ENCODE measurements around the gene NHLH2.

The NHLH2 gene

GRCh38 chr1:115840605-115841460 lies at the start of gene NHLH2:
Gene NHLH2, minus strand, starts transcription at chr1:115841126. Its CDS starts 2,754 bp downstream, at chr1:115838372.
- no peak within 1 kb of the TSS for H3K27ac ChIP-seq (ENCODE audit: low read depth, low read length)
- H3K36me3 ChIP-seq (ENCODE audit: control insufficient read depth, insufficient read depth, low read length) = no peaks in the 10 kb centered on the region
- no peaks in the 10 kb centered on the region for H3K9me3 ChIP-seq (ENCODE audit: control insufficient read depth, insufficient read depth, low read length)
- H3K9ac ChIP-seq (ENCODE audit: low read depth, low read length) = no peak within 1 kb of the TSS
- H3K27me3 ChIP-seq (ENCODE audit: control insufficient read depth, insufficient read depth, low read length) = peaks cover 57% of the 10 kb centered on the region
- peaks cover 14% of the 10 kb centered on the region; the same call in 1 of the 2 replicates for H3K4me1 ChIP-seq (ENCODE audit: control insufficient read depth, insufficient read depth, low read length)
- H3K4me3 ChIP-seq (ENCODE audit: low read depth, low read length) = peak within 1 kb of the TSS; percentile 81

GRCh38 chr1:115890580-115890979 lies 49.7 kb upstream of the NHLH2 start:
- Histone ChIP-seq H3K4me1 (ENCODE audit: control insufficient read depth, insufficient read depth, low read length) (no peaks in the 10 kb centered on the region), H3K9ac (ENCODE audit: low read depth, low read length) (no peak overlapping the region), H3K9me3 (ENCODE audit: control insufficient read depth, insufficient read depth, low read length) (no peaks in the 10 kb centered on the region), H3K36me3 (ENCODE audit: control insufficient read depth, insufficient read depth, low read length) (no peaks in the 10 kb centered on the region), H3K4me3 (ENCODE audit: low read depth, low read length) (no peak overlapping the region), H3K27me3 (ENCODE audit: control insufficient read depth, insufficient read depth, low read length) (no peaks in the 10 kb centered on the region), H3K27ac (ENCODE audit: low read depth, low read length) (no peak overlapping the region)

GRCh38 chr1:115888976-115889375 lies 48.0 kb upstream of the NHLH2 start:
- Histone ChIP-seq H3K27ac (ENCODE audit: low read depth, low read length) (no peak overlapping the region), H3K9me3 (ENCODE audit: control insufficient read depth, insufficient read depth, low read length) (no peaks in the 10 kb centered on the region), H3K27me3 (ENCODE audit: control insufficient read depth, insufficient read depth, low read length) (no peaks in the 10 kb centered on the region), H3K9ac (ENCODE audit: low read depth, low read length) (no peak overlapping the region), H3K4me3 (ENCODE audit: low read depth, low read length) (no peak overlapping the region), H3K36me3 (ENCODE audit: control insufficient read depth, insufficient read depth, low read length) (no peaks in the 10 kb centered on the region), H3K4me1 (ENCODE audit: control insufficient read depth, insufficient read depth, low read length) (no peaks in the 10 kb centered on the region)

DNA sequence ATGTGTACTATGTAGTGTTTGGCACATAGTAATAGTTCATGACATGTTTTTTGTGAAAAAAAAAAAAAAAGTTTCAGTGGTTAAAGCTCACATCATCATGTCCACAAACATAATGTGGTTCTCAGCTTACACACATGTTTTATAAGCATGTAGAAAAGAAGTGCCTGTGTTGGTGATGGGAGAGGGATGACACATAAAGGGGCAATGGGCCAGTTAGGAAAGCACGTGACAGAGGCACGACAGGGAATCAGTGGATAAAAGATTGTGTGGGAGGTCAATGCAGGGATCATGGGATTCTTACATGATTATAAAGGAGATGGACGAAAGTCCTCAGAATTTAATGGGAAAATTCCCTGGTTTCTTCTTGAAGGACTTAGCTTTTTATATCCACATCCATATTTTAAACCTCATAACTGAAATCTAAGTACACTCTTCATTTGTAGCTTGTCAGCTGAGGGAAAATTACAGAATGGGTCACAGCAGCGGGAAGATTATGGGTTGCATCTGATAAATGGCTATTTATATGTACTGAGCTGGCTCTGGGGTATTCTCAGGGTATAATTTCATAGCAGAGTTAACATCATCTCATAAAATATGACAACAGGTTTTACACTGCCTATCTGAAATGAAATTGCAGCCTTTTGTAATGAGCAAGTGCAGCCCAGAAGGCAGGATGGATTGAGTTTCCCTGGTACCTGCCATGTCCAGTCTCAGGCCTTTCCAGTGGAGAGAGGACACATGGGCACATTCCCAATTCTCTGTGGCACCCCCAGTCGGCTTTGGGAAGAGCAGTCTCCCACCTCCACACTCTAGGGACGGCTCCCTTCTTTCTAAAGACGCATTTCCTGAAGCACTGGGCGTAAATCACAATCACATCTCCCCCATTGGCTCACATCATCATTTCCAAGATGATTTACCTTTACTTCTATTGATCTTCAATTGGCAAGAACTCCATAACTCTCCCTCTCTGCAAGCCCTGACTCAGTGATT lies 42.3 kb upstream of the NHLH2 start:
- H3K9ac ChIP-seq (ENCODE audit: low read depth, low read length) = no peak overlapping the region
- H3K27me3 ChIP-seq (ENCODE audit: control insufficient read depth, insufficient read depth, low read length) = no peaks in the 10 kb centered on the region
- H3K36me3 ChIP-seq (ENCODE audit: control insufficient read depth, insufficient read depth, low read length) = no peaks in the 10 kb centered on the region
- H3K4me3 ChIP-seq (ENCODE audit: low read depth, low read length) = no peak overlapping the region
- H3K27ac ChIP-seq (ENCODE audit: low read depth, low read length) = no peak overlapping the region
- no peaks in the 10 kb centered on the region for H3K9me3 ChIP-seq (ENCODE audit: control insufficient read depth, insufficient read depth, low read length)
- peaks cover 2% of the 10 kb centered on the region; the same call in 1 of the 2 replicates for H3K4me1 ChIP-seq (ENCODE audit: control insufficient read depth, insufficient read depth, low read length)

GRCh38 chr1:115880981-115881672 lies 40.2 kb upstream of the NHLH2 start:
- Histone ChIP-seq H3K27ac (ENCODE audit: low read depth, low read length) (no peak overlapping the region), H3K27me3 (ENCODE audit: control insufficient read depth, insufficient read depth, low read length) (no peaks in the 10 kb centered on the region), H3K4me3 (ENCODE audit: low read depth, low read length) (no peak overlapping the region), H3K4me1 (ENCODE audit: control insufficient read depth, insufficient read depth, low read length) (peaks cover 6% of the 10 kb centered on the region; the same call in 1 of the 2 replicates), H3K36me3 (ENCODE audit: control insufficient read depth, insufficient read depth, low read length) (no peaks in the 10 kb centered on the region), H3K9me3 (ENCODE audit: control insufficient read depth, insufficient read depth, low read length) (no peaks in the 10 kb centered on the region), H3K9ac (ENCODE audit: low read depth, low read length) (no peak overlapping the region)

DNA sequence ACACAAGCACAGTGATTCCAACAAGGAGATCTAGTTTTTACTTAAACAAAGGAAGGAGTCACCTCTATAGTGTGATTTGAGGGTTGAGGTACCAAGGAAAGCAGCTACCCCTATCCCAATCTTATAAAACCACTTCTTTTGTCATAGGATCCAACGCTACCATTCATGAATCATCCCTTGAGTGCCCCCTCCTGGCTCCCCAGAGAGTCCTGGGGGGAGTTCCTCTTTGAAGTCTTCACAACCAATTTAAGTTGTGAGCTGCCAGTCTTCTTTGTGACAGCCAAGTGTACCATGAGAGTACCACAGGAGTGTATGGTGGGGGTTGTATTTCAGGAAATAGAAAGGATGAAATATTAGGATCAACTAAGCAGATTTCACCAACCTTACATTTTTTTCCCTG lies 39.1 kb upstream of the NHLH2 start:
- H3K9ac ChIP-seq (ENCODE audit: low read depth, low read length) = no peak overlapping the region
- H3K4me1 ChIP-seq (ENCODE audit: control insufficient read depth, insufficient read depth, low read length) = peaks cover 6% of the 10 kb centered on the region; the same call in 1 of the 2 replicates
- H3K27ac ChIP-seq (ENCODE audit: low read depth, low read length) = no peak overlapping the region
- H3K36me3 ChIP-seq (ENCODE audit: control insufficient read depth, insufficient read depth, low read length) = no peaks in the 10 kb centered on the region
- H3K4me3 ChIP-seq (ENCODE audit: low read depth, low read length) = no peak overlapping the region
- no peaks in the 10 kb centered on the region for H3K9me3 ChIP-seq (ENCODE audit: control insufficient read depth, insufficient read depth, low read length)
- no peaks in the 10 kb centered on the region for H3K27me3 ChIP-seq (ENCODE audit: control insufficient read depth, insufficient read depth, low read length)

DNA sequence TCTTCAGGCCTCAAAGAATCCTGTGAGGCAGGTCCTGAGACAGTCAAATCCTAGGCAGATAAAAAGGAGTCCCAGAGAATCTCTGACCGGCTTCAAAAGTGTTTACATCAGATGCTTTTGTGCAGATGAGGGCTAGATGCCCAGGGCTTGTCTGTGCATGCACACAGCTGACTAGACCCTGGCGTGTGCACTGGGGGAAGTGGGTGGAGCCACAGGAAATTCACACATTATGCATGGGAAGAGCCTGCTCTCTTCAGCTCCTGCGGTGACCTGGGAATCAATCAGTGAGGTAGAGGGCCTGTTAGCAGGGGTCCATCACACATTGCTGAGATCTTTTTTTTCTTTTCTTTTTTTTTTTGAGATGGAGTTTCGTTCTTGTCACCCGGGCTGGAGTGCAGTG lies 36.6 kb upstream of the NHLH2 start:
- H3K27me3 ChIP-seq (ENCODE audit: control insufficient read depth, insufficient read depth, low read length) = no peaks in the 10 kb centered on the region
- no peaks in the 10 kb centered on the region for H3K9me3 ChIP-seq (ENCODE audit: control insufficient read depth, insufficient read depth, low read length)
- H3K9ac ChIP-seq (ENCODE audit: low read depth, low read length) = no peak overlapping the region
- H3K4me3 ChIP-seq (ENCODE audit: low read depth, low read length) = no peak overlapping the region
- H3K27ac ChIP-seq (ENCODE audit: low read depth, low read length) = peak overlapping the region; percentile 30
- no peaks in the 10 kb centered on the region for H3K36me3 ChIP-seq (ENCODE audit: control insufficient read depth, insufficient read depth, low read length)
- peaks cover 6% of the 10 kb centered on the region; the same call in 1 of the 2 replicates for H3K4me1 ChIP-seq (ENCODE audit: control insufficient read depth, insufficient read depth, low read length)

GRCh38 chr1:115874904-115875303 lies 34.0 kb upstream of the NHLH2 start:
- Histone ChIP-seq H3K27me3 (ENCODE audit: control insufficient read depth, insufficient read depth, low read length) (no peaks in the 10 kb centered on the region), H3K27ac (ENCODE audit: low read depth, low read length) (no peak overlapping the region), H3K36me3 (ENCODE audit: control insufficient read depth, insufficient read depth, low read length) (no peaks in the 10 kb centered on the region), H3K4me1 (ENCODE audit: control insufficient read depth, insufficient read depth, low read length) (peaks cover 6% of the 10 kb centered on the region; the same call in 1 of the 2 replicates), H3K9me3 (ENCODE audit: control insufficient read depth, insufficient read depth, low read length) (no peaks in the 10 kb centered on the region), H3K4me3 (ENCODE audit: low read depth, low read length) (no peak overlapping the region), H3K9ac (ENCODE audit: low read depth, low read length) (no peak overlapping the region)

- no peak overlapping the region for H3K9ac ChIP-seq (ENCODE audit: low read depth, low read length)
- H3K4me1 ChIP-seq (ENCODE audit: control insufficient read depth, insufficient read depth, low read length) = peaks cover 6% of the 10 kb centered on the region; the same call in 1 of the 2 replicates
Observed at GRCh38 chr1:115874497-115874896, 33.6 kb upstream of the NHLH2 start.

GRCh38 chr1:115873184-115873583 lies 32.3 kb upstream of the NHLH2 start:
- Histone ChIP-seq H3K4me1 (ENCODE audit: control insufficient read depth, insufficient read depth, low read length) (peaks cover 4% of the 10 kb centered on the region; the same call in 1 of the 2 replicates), H3K36me3 (ENCODE audit: control insufficient read depth, insufficient read depth, low read length) (no peaks in the 10 kb centered on the region), H3K27me3 (ENCODE audit: control insufficient read depth, insufficient read depth, low read length) (no peaks in the 10 kb centered on the region), H3K9ac (ENCODE audit: low read depth, low read length) (no peak overlapping the region), H3K27ac (ENCODE audit: low read depth, low read length) (no peak overlapping the region), H3K4me3 (ENCODE audit: low read depth, low read length) (no peak overlapping the region), H3K9me3 (ENCODE audit: control insufficient read depth, insufficient read depth, low read length) (no peaks in the 10 kb centered on the region)

More at GRCh38 chr1:115874497-115874896, 33.6 kb upstream of the NHLH2 start:
- Histone ChIP-seq H3K27ac (ENCODE audit: low read depth, low read length) (no peak overlapping the region), H3K9me3 (ENCODE audit: control insufficient read depth, insufficient read depth, low read length) (no peaks in the 10 kb centered on the region), H3K27me3 (ENCODE audit: control insufficient read depth, insufficient read depth, low read length) (no peaks in the 10 kb centered on the region), H3K36me3 (ENCODE audit: control insufficient read depth, insufficient read depth, low read length) (no peaks in the 10 kb centered on the region), H3K4me3 (ENCODE audit: low read depth, low read length) (no peak overlapping the region)

Measured in HUES48 (cell line).